ENCODE data around the gene FANCC. TPM values are rescaled to one million over a fixed set of nuclear protein-coding genes. Genes with fewer than 3 reads are reported as not detected.

Gene FANCC
- total and polyA plus RNA-seq, 2 of the 8 experiments (the other 6 are each of a cell fraction or from before 2014, with no cell fraction given), result 7.8 to 15.2 TPM

GRCh38 chr9:95192631-95193030, 124.9 kb downstream of the FANCC start (continued):
- TF ChIP-seq CBX8 (IDR thresholded peaks at IDR 0.05; ENCODE audit: borderline replicate concordance, low read depth, low read length), result no peak
